ENCODE measurements around the gene UNC13B. TPM values are rescaled to one million over a fixed set of nuclear protein-coding genes. Genes with fewer than 3 reads are reported as not detected.
"Not testable (repeated sequence)": the region's sequence is repeated elsewhere in the genome, so short reads cannot be mapped to it uniquely, and the experiment has no call there.

The UNC13B gene
- total RNA-seq, 1 experiment from 2014 or later: 48.2 TPM

DNA sequence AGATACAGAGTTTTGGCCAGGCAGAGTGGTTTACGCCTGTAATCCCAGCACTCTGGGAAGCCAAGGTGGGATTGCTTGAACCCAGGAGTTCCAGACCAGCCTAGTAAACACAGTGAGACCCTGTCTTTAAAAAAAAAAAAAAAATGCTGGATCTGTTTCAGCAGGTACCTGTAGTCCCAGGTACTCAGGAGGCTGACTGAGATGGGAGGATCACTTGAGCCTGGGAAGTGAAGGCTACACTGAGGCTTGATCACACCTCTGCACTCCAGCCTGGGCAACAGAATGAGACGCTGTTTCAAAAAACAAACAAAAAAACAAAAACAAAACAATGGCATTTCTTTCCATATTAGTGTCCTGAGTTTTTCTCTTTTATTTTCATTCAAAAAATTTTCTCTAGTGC is 19.0 kb downstream of the UNC13B start:
- Histone ChIP-seq H4K20me1 (ENCODE audit: control insufficient read depth, insufficient read depth, insufficient read length) (no peaks in the 10 kb centered on the region), H3K4ac (ENCODE audit: low read depth, low read length) (no peak overlapping the region), H3K23ac (ENCODE audit: insufficient read length, low read depth, low read length) (no peak overlapping the region), H3T11ph (ENCODE audit: low read length) (no peak overlapping the region), H2AFZ (ENCODE audit: low read length) (no peak overlapping the region), H2BK20ac (ENCODE audit: low read depth, low read length, poor library complexity, severe bottlenecking) (no peak overlapping the region), H2BK15ac (ENCODE audit: low read depth, low read length) (no peak overlapping the region), H3K27ac (ENCODE audit: insufficient read length, low read depth, low read length) (no peak overlapping the region), H4K5ac (ENCODE audit: insufficient read length, low read depth, low read length) (no peak overlapping the region), H2BK12ac (ENCODE audit: insufficient read length, low read depth, low read length) (no peak overlapping the region), H3K4me1 (ENCODE audit: insufficient read depth, low read length) (no peaks in the 10 kb centered on the region), H3K18ac (ENCODE audit: insufficient read length, low read depth, low read length) (no peak overlapping the region), H2BK5ac (ENCODE audit: insufficient read length, low read length) (no peak overlapping the region), H2AK5ac (ENCODE audit: insufficient read length, low read length) (no peak overlapping the region), H3K79me2 (ENCODE audit: insufficient read depth, low read length) (no peaks in the 10 kb centered on the region), H3K56ac (ENCODE audit: insufficient read length, low read depth, low read length) (no peak overlapping the region), H4K91ac (ENCODE audit: insufficient read length, low read depth, low read length) (no peak overlapping the region), H3K27me3 (ENCODE audit: insufficient read depth, low read length) (no peaks in the 10 kb centered on the region), H3K14ac (ENCODE audit: insufficient read depth, low read length) (no peak overlapping the region), H3K79me1 (ENCODE audit: insufficient read depth, low read depth, low read length, poor library complexity, severe bottlenecking) (no peaks in the 10 kb centered on the region), H3K4me2 (ENCODE audit: insufficient read depth, insufficient read length, low read length) (no peak overlapping the region), H2BK120ac (ENCODE audit: low read depth, low read length, poor library complexity, severe bottlenecking) (no peak overlapping the region), H3K9ac (ENCODE audit: extremely low read depth, insufficient read length, low read length) (no peak overlapping the region), H3K9me3 (ENCODE audit: control insufficient read depth, low read depth, low read length) (peaks cover 10% of the 10 kb centered on the region), H3K23me2 (ENCODE audit: insufficient read length, low read depth, low read length, poor library complexity, severe bottlenecking) (no peaks in the 10 kb centered on the region), H4K8ac (replicated peaks; ENCODE audit: insufficient read length, low read depth, low read length) (no peak overlapping the region)
- H3K27me3 Mint-ChIP-seq (ENCODE audit: low read depth): no peaks in the 10 kb centered on the region
- H3K9me3 Mint-ChIP-seq: peaks cover 49% of the 10 kb centered on the region in 2 experiments
- no CpG with 5 or more reads among the region's 2 CpGs for WGBS (ENCODE audit: extremely low coverage, insufficient read length, low lambda C conversion rate)
- peaks cover 21 to 33% (median 23%) of the 10 kb centered on the region in 3 experiments for H3K36me3 Mint-ChIP-seq (ENCODE audit: insufficient read depth in 1 of 3, low read depth in 3 of 3)
- DNase-seq: no peak
- no peak overlapping the region for H3K4me3 Mint-ChIP-seq
- TF ChIP-seq, protein P1, sequence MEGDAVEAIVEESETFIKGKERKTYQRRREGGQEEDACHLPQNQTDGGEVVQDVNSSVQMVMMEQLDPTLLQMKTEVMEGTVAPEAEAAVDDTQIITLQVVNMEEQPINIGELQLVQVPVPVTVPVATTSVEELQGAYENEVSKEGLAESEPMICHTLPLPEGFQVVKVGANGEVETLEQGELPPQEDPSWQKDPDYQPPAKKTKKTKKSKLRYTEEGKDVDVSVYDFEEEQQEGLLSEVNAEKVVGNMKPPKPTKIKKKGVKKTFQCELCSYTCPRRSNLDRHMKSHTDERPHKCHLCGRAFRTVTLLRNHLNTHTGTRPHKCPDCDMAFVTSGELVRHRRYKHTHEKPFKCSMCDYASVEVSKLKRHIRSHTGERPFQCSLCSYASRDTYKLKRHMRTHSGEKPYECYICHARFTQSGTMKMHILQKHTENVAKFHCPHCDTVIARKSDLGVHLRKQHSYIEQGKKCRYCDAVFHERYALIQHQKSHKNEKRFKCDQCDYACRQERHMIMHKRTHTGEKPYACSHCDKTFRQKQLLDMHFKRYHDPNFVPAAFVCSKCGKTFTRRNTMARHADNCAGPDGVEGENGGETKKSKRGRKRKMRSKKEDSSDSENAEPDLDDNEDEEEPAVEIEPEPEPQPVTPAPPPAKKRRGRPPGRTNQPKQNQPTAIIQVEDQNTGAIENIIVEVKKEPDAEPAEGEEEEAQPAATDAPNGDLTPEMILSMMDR (conservative IDR thresholded peaks at IDR 0.05): no peak
- H3K4me1 Mint-ChIP-seq: no peaks in the 10 kb centered on the region
- no peak overlapping the region for H3K27ac Mint-ChIP-seq

GRCh38 chr9:35182401-35182800 is 20.6 kb downstream of the UNC13B start:
- WGBS (ENCODE audit: extremely low coverage, insufficient read length, low lambda C conversion rate): no CpG with 5 or more reads among the region's 3 CpGs

More at GRCh38 chr9:35182401-35182800, 20.6 kb downstream of the UNC13B start:
- H3K4me2 ChIP-seq (ENCODE audit: insufficient read depth, insufficient read length, low read length); H3T11ph ChIP-seq (ENCODE audit: low read length); H2BK15ac ChIP-seq (ENCODE audit: low read depth, low read length); H3K79me1 ChIP-seq (ENCODE audit: insufficient read depth, low read depth, low read length, poor library complexity, severe bottlenecking); H3K14ac ChIP-seq (ENCODE audit: insufficient read depth, low read length); H2BK120ac ChIP-seq (ENCODE audit: low read depth, low read length, poor library complexity, severe bottlenecking); H4K91ac ChIP-seq (ENCODE audit: insufficient read length, low read depth, low read length); H3K4me1 ChIP-seq (ENCODE audit: insufficient read depth, low read length); H2AK5ac ChIP-seq (ENCODE audit: insufficient read length, low read length); H3K27me3 ChIP-seq (ENCODE audit: insufficient read depth, low read length); H2BK20ac ChIP-seq (ENCODE audit: low read depth, low read length, poor library complexity, severe bottlenecking); H4K8ac ChIP-seq (replicated peaks; ENCODE audit: insufficient read length, low read depth, low read length); H2BK5ac ChIP-seq (ENCODE audit: insufficient read length, low read length); H3K9ac ChIP-seq (ENCODE audit: extremely low read depth, insufficient read length, low read length); H3K27ac Mint-ChIP-seq; H4K20me1 ChIP-seq (ENCODE audit: control insufficient read depth, insufficient read depth, insufficient read length); H3K9me3 ChIP-seq (ENCODE audit: control insufficient read depth, low read depth, low read length); H3K4me3 Mint-ChIP-seq; H3K23me2 ChIP-seq (ENCODE audit: insufficient read length, low read depth, low read length, poor library complexity, severe bottlenecking); H3K56ac ChIP-seq (ENCODE audit: insufficient read length, low read depth, low read length); H3K23ac ChIP-seq (ENCODE audit: insufficient read length, low read depth, low read length); H3K4ac ChIP-seq (ENCODE audit: low read depth, low read length); H3K27ac ChIP-seq (ENCODE audit: insufficient read length, low read depth, low read length); H3K4me1 Mint-ChIP-seq; H3K27me3 Mint-ChIP-seq (ENCODE audit: low read depth); H2AFZ ChIP-seq (ENCODE audit: low read length); H2BK12ac ChIP-seq (ENCODE audit: insufficient read length, low read depth, low read length); H3K18ac ChIP-seq (ENCODE audit: insufficient read length, low read depth, low read length); H4K5ac ChIP-seq (ENCODE audit: insufficient read length, low read depth, low read length); H3K79me2 ChIP-seq (ENCODE audit: insufficient read depth, low read length); DNase-seq: not testable (repeated sequence)
- peaks cover 57 to 63% of the 10 kb centered on the region in 2 experiments for H3K9me3 Mint-ChIP-seq
- H3K36me3 Mint-ChIP-seq (ENCODE audit: insufficient read depth in 1 of 3, low read depth in 3 of 3): peaks cover 21 to 41% (median 24%) of the 10 kb centered on the region in 3 experiments
